OCI-LY1 (cell line): ENCODE data around the gene VIPAS39.

Experiments used
- CTCF ChIP-seq: fragments of 200-600 bp; sonication (generic), shearing (Covaris generic); IDR thresholded peaks from 2 replicates; pipeline ENCODE4 v1.5.1; 2017; ENCODE audit warnings: mild to moderate bottlenecking, antibody characterized with exemption, low read length, moderate library complexity, mixed read lengths
- EZH2 ChIP-seq: fragments of 200-600 bp; sonication (generic), shearing (Covaris generic); IDR thresholded peaks from 2 replicates; pipeline ENCODE4 v1.8.0; 2017; ENCODE audit warnings: borderline replicate concordance, mixed run types, mild to moderate bottlenecking, antibody characterized with exemption, low read length, moderate library complexity, mixed read lengths

GRCh38 chr14:77409131-77409533 is 48.3 kb downstream of the VIPAS39 start:
- TF ChIP-seq CTCF (peak; percentile 41; the same call in 1 of the 2 replicates), EZH2 (no peak)
